HG02870 (cell line): Measurements from ENCODE around the gene TMEM87A.

Experiments used
- ATAC-seq: cut with Tn5 transposase; IDR thresholded peaks from one replicate; pipeline ENCODE4 v1.9.1; 2021; ENCODE audit warnings: mild to moderate bottlenecking, moderate library complexity; ENCODE audit not compliant: unreplicated experiment

Gene TMEM87A

GRCh38 chr15:42166225-42166940 is 106.8 kb downstream of the TMEM87A start:
- no peak for ATAC-seq

- no peak for ATAC-seq
These were observed 108.1 kb downstream of the TMEM87A start for GRCh38 chr15:42165106-42165505.

- no peak for ATAC-seq
These were observed 109.2 kb downstream of the TMEM87A start for GRCh38 chr15:42163947-42164550.

DNA sequence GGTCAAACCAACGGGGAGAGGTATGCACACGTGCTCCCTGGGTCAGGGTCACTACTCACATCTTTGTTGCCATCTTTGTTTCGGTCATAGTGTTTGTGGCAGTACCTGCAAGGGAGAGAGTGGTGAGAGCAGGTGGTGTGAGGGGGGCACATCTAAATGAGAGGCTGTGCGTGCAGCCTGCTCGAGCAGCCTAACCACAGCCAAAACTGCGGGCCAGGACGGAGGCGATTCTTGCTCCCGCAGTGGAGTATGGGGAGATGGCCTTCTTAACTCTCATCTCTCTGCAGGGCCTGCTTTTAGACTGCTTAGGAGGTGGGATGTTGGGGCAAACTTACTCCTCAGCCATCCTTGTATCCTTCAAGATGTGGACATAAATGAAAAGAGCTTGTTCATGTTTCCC is 109.9 kb downstream of the TMEM87A start:
- ATAC-seq, result no peak
